K562 (cell line): Measurements from ENCODE around the gene RGS3.

ENCODE experiments used
- CREB1 ChIP-seq, 2 experiments: sonication (generic) in 1 of 2; formaldehyde crosslinking in 1 of 2; IDR thresholded peaks; 2 replicates each; pipeline versions ENCODE4 v1.6.1 to v1.8.0; 2012 to 2022; ENCODE audit warnings: inconsistent platforms in 1 of 2, mild to moderate bottlenecking in 1 of 2, missing genetic modification reagents in 1 of 2, moderate library complexity in 1 of 2
- CTCF ChIP-seq, 3 experiments: IDR thresholded peaks in 2 of 3; conservative IDR thresholded peaks in 1 of 3; 2 replicates each; pipeline ENCODE4 v1.5.1; 2011 to 2012; ENCODE audit warnings: low read length in 3 of 3, mild to moderate bottlenecking in 3 of 3, control low read depth in 2 of 3, improper control_type of control experiment in 1 of 3, inconsistent platforms in 1 of 3, low read depth in 1 of 3, mixed read lengths in 1 of 3, moderate library complexity in 1 of 3; ENCODE audit not compliant: insufficient read depth in 2 of 3
- FOS ChIP-seq: IDR thresholded peaks from 3 replicates; pipeline ENCODE4 v1.6.1; 2011; ENCODE audit not compliant: insufficient read length; ENCODE audit errors: extremely low read depth
- FUS ChIP-seq: fragments of 200-400 bp; formaldehyde crosslinking; optimal IDR thresholded peaks from 2 replicates; pipeline ENCODE3; 2017; ENCODE audit warnings: low read depth, low read length
- KAT7 ChIP-seq: sonication (generic); formaldehyde crosslinking; IDR thresholded peaks from 2 replicates; pipeline ENCODE4 v1.8.0; 2022; ENCODE audit warnings: missing genetic modification reagents, mild to moderate bottlenecking, borderline replicate concordance
- KLF1 ChIP-seq: fragments of 450-650 bp; IDR thresholded peaks from 2 replicates; pipeline ENCODE4 v1.6.1; 2016; ENCODE audit warnings: missing genetic modification characterization, missing compliant biosample characterization
- NELFE ChIP-seq: IDR thresholded peaks from 2 replicates; pipeline ENCODE4 v1.6.1; 2011; ENCODE audit warnings: mild to moderate bottlenecking; ENCODE audit not compliant: insufficient read depth, insufficient read length
- POLR2AphosphoS5 ChIP-seq: IDR thresholded peaks from 2 replicates; pipeline ENCODE4 v1.6.1; 2011; ENCODE audit warnings: mild to moderate bottlenecking, low read depth, low read length, moderate library complexity; ENCODE audit not compliant: control insufficient read depth, insufficient read depth
- SIN3A ChIP-seq, 2 experiments: fragments of 150-350 bp in 1 of 2; IDR thresholded peaks; 2 replicates each; pipeline ENCODE4 v1.6.1; 2011 to 2016; ENCODE audit warnings: borderline replicate concordance in 2 of 2, low read depth in 2 of 2, low read length in 2 of 2, mild to moderate bottlenecking in 2 of 2, moderate library complexity in 2 of 2; ENCODE audit not compliant: control insufficient read depth in 1 of 2
- TAF1 ChIP-seq: IDR thresholded peaks from 2 replicates; pipeline ENCODE4 v1.6.1; 2011; ENCODE audit warnings: mild to moderate bottlenecking, low read length, moderate library complexity; ENCODE audit not compliant: insufficient read depth, control insufficient read depth, severe bottlenecking; ENCODE audit errors: extremely low read depth
- ZFX ChIP-seq: sonication (generic); formaldehyde crosslinking; IDR thresholded peaks from 2 replicates; pipeline ENCODE4 v1.8.0; 2022; ENCODE audit warnings: mild to moderate bottlenecking, missing genetic modification reagents, moderate library complexity
- ZNF143 ChIP-seq: sonication (generic); formaldehyde crosslinking; IDR thresholded peaks from 2 replicates; pipeline ENCODE4 v1.9.0; 2022; ENCODE audit warnings: mild to moderate bottlenecking, missing genetic modification reagents

- TF ChIP-seq ZFX (CRISPR knock-in tag) (no peak), FOS (no peak), SIN3A (IDR thresholded peaks at IDR 0.05; ENCODE audit: borderline replicate concordance in 2 of 2, control insufficient read depth in 1 of 2, low read depth in 2 of 2, low read length in 2 of 2) (no peak), KAT7 (CRISPR knock-in tag) (no peak), FUS (no peak), CREB1 (IDR thresholded peaks at IDR 0.05) (no peak), CREB1 (CRISPR knock-in tag; IDR thresholded peaks at IDR 0.05) (no peak), TAF1 (no peak), NELFE (no peak), KLF1 (tag) (no peak), CTCF (IDR thresholded peaks at IDR 0.05 in 2 of 3, conservative IDR thresholded peaks at IDR 0.05 in 1 of 3; ENCODE audit: insufficient read depth in 2 of 3, low read depth in 1 of 3, low read length in 3 of 3) (no peak), ZNF143 (CRISPR knock-in tag) (no peak), POLR2AphosphoS5 (no peak)
Measured at GRCh38 chr9:113589407-113589806, 125.9 kb downstream of the RGS3 start.
